Kidney (tissue), 14 donors: ENCODE data around the gene C14orf93. TPM values are rescaled to one million over a fixed set of nuclear protein-coding genes. Genes with fewer than 3 reads are reported as not detected.

Source experiments
- DNase-seq, 5 donors: peaks; one replicate each; pipeline ENCODE4 v3.0.0-alpha.2; 2013 to 2020
- FAIRE-seq: peaks from 2 replicates; lab custom pipeline; 2012; peaks lifted over from hg19 to GRCh38; lab: Jason Lieb, UNC
- H3K27ac ChIP-seq, 2 donors: one replicate each; pipeline ENCODE4 v1.7.0; 2013; ENCODE audit warnings: low read depth in 2 of 2, low read length in 2 of 2, inconsistent platforms in 1 of 2
- H3K27me3 ChIP-seq: one replicate; pipeline ENCODE4 v1.7.1; 2013; ENCODE audit warnings: low read length, inconsistent platforms; ENCODE audit not compliant: control insufficient read depth, insufficient read depth
- H3K36me3 ChIP-seq, 3 donors: one replicate each; pipeline versions ENCODE4 v1.7.0 to v1.7.1; 2013; ENCODE audit warnings: low read length in 3 of 3, control low read depth in 1 of 3, inconsistent platforms in 1 of 3; ENCODE audit not compliant: insufficient read depth in 3 of 3, control insufficient read depth in 2 of 3
- H3K4me1 ChIP-seq, 3 donors: one replicate each; pipeline versions ENCODE4 v1.7.0 to v1.7.1; 2013; ENCODE audit warnings: low read length in 3 of 3, inconsistent platforms in 1 of 3, low read depth in 1 of 3; ENCODE audit not compliant: control insufficient read depth in 2 of 3, insufficient read depth in 2 of 3
- H3K4me3 ChIP-seq, 3 donors: one replicate each; pipeline versions ENCODE4 v1.7.0 to v1.8.1; 2013; ENCODE audit warnings: low read length in 3 of 3, control low read depth in 1 of 3, inconsistent platforms in 1 of 3
- H3K9ac ChIP-seq, 3 donors: one replicate each; pipeline versions ENCODE4 v1.7.0 to v1.7.1; 2013; ENCODE audit warnings: low read length in 3 of 3, control low read depth in 1 of 3, inconsistent platforms in 1 of 3
- H3K9me3 ChIP-seq, 3 donors: one replicate each; pipeline versions ENCODE4 v1.7.0 to v1.7.1; 2013; ENCODE audit warnings: low read length in 3 of 3, control low read depth in 1 of 3, inconsistent platforms in 1 of 3; ENCODE audit not compliant: control insufficient read depth in 2 of 3, insufficient read depth in 1 of 3
- intact Hi-C: fragments of 100-400 bp; cut with DNase I; formaldehyde crosslinking; loops from one replicate; pipeline ENCODE4 v1.11.1; 2022
- polyA plus RNA-seq: library from polyadenylated mRNA; stranded (reverse); fragments of 350-450 nt; fragmentation: Illumina TruSeq; extraction: RNeasy Lipid Tissue Mini Kit (QIAGEN cat#74804); gene quantifications from one replicate; pipeline ENCODE4 v1.2.3, GENCODE V29; 2014; ENCODE audit warnings: low read depth, low replicate concordance; ENCODE audit not compliant: insufficient read depth
- total RNA-seq: library from RNA; stranded (reverse); fragmentation: NEBNext Ultra II Directional; extraction: Animal tissue kit (Norgen Biotek cat#: 25700); gene quantifications from one replicate; pipeline ENCODE4 v1.2.1, GENCODE V29; 2021
- TF ChIP-seq, protein P1 (sequence below): IDR thresholded peaks from 3 replicates; pipeline ENCODE4 v1.5.1; 2012; ENCODE audit warnings: mild to moderate bottlenecking, moderate library complexity, borderline replicate concordance; ENCODE audit not compliant: insufficient read depth; ENCODE audit errors: extremely low read depth
- donor health status: control.
- donor health status: control.
- donor health status: control.
- donor health status: control.
- donor health status: control.
- donor health status: DM: yes; HTN: yes; CAD: no.
- donor health status: Normal renal cell carcinoma (clear cell type).

C14orf93 gene
- total and polyA plus RNA-seq, 2 donors from 2014 or later = 9.5 to 9.6 TPM

DNA sequence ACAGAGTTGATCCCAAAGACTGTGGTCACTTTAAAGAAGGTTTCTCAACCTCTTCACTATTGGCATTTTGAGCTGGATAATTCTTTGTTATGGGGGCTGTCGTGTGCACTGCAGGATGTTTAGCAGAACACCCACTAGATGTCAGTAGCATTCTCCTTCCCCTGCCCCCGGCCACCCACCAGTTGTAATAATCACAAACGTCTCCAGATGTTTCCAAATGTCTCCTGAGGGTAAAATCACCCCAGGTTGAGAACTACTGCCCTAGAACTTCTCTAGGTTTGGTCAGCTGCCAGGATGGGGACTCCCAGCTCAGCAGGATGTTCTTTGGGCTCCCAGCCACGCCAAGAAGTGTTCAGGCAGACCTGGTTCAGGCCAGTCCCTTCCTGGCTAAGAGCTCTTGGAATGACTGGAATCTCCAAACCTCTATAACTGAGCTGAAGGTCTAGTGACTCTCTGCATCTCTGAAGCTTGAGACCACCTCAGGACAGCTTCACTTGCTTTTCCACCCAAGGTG is 15.1 kb downstream of the C14orf93 start:
- intact Hi-C loops = no loop called here
- FAIRE-seq (no peak), DNase-seq (peak; percentile 58 to 80 (median 76))
- H3K4me1 ChIP-seq = peaks cover 0 to 6% (median 4%) of the 10 kb centered on the region in 3 donors
- H3K9me3 ChIP-seq = no peaks in the 10 kb centered on the region
- no peak overlapping the region for H3K4me3 ChIP-seq
- no peaks in the 10 kb centered on the region for H3K27me3 ChIP-seq
- no peak overlapping the region for H3K27ac ChIP-seq
- no peak overlapping the region for H3K9ac ChIP-seq
- H3K36me3 ChIP-seq = no peaks in the 10 kb centered on the region
- TF ChIP-seq, protein P1, sequence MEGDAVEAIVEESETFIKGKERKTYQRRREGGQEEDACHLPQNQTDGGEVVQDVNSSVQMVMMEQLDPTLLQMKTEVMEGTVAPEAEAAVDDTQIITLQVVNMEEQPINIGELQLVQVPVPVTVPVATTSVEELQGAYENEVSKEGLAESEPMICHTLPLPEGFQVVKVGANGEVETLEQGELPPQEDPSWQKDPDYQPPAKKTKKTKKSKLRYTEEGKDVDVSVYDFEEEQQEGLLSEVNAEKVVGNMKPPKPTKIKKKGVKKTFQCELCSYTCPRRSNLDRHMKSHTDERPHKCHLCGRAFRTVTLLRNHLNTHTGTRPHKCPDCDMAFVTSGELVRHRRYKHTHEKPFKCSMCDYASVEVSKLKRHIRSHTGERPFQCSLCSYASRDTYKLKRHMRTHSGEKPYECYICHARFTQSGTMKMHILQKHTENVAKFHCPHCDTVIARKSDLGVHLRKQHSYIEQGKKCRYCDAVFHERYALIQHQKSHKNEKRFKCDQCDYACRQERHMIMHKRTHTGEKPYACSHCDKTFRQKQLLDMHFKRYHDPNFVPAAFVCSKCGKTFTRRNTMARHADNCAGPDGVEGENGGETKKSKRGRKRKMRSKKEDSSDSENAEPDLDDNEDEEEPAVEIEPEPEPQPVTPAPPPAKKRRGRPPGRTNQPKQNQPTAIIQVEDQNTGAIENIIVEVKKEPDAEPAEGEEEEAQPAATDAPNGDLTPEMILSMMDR = peak; percentile 46

DNA sequence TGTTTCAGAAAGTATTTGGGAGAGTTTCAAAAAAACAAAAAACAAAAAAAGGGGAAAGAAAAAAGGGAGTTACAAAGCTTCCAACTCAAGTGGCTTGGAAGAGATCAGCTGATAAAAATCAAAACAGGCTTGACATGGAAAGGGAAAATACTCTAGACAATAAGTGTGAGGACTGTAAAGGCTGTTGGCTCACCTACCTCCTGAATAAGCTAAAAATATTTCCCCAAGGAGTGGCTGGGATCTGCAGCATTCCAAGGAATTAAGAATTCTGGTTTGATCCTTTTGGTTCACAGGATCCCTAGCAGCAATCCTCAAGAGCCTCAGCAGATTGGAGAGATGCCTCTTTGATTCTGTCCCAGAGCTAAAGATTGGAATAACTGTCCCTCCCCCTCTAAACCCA is 16.4 kb downstream of the C14orf93 start:
- FAIRE-seq (no peak), DNase-seq (no peak)
- H3K9me3 ChIP-seq = no peaks in the 10 kb centered on the region
- H3K4me3 ChIP-seq = no peak overlapping the region
- intact Hi-C loops = no loop called here
- TF ChIP-seq, protein P1 = no peak
- no peak overlapping the region for H3K27ac ChIP-seq
- H3K36me3 ChIP-seq = no peaks in the 10 kb centered on the region
- no peak overlapping the region for H3K9ac ChIP-seq
- no peaks in the 10 kb centered on the region for H3K27me3 ChIP-seq
- peaks cover 0 to 6% (median 4%) of the 10 kb centered on the region in 3 donors for H3K4me1 ChIP-seq

DNA sequence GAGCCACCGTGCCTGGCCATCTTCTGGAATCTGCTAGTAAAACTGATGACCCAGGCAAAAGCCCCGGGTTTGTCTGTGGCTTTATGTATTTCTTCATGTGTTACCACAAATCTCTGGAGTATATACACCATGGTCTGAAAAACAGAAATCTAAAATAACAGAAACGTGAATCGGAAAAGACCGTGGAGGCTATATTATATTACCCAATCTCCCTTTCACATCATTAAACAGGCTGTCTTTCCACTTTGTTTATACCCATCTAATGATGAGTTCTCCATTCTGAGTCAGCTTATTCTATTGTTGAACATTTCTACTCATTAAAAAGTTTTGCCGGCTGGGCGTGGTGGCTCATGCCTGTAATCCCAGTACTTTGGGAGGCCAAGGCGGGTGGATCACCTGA is 18.1 kb downstream of the C14orf93 start:
- peak in 1 of 5 donors; percentile 7 for DNase-seq
- Histone ChIP-seq H3K27me3 (no peaks in the 10 kb centered on the region), H3K9ac (no peak overlapping the region), H3K9me3 (no peaks in the 10 kb centered on the region), H3K4me3 (no peak overlapping the region), H3K4me1 (peaks cover 0 to 6% (median 4%) of the 10 kb centered on the region in 3 donors), H3K36me3 (peaks cover 0 to 4% (median 0%) of the 10 kb centered on the region in 3 donors), H3K27ac (no peak overlapping the region)
- TF ChIP-seq, protein P1 = no peak
- intact Hi-C loops = no loop called here
- no peak for FAIRE-seq
